Cardiac muscle cell (in vitro differentiated cells and primary cell): ENCODE results near the gene AXIN1. TPM values are rescaled to one million over a fixed set of nuclear protein-coding genes. Genes with fewer than 3 reads are reported as not detected.
"Not testable (repeated sequence)": the region's sequence is repeated elsewhere in the genome, so short reads cannot be mapped to it uniquely, and the experiment has no call there.

ENCODE experiments used
- DNase-seq, 2 donors: peaks; one replicate each; pipeline versions ENCODE4 v3.0.0 to v3.0.0-alpha.2; 2010 to 2017; ENCODE audit warnings: low read depth in 1 of 2, low spot score in 1 of 2
- H3K27ac ChIP-seq: fragments of 200-600 bp; sonication (generic); 2 replicates; pipeline ENCODE4 v1.5.1; 2016
- H3K27me3 ChIP-seq: fragments of 200-600 bp; sonication (generic); 2 replicates; pipeline ENCODE4 v1.6.0; 2016; ENCODE audit warnings: control low read depth
- H3K36me3 ChIP-seq: fragments of 200-600 bp; sonication (generic); 2 replicates; pipeline ENCODE4 v1.5.1; 2016; ENCODE audit warnings: control low read depth
- H3K4me1 ChIP-seq: fragments of 200-600 bp; sonication (generic); 2 replicates; pipeline ENCODE4 v1.8.1; 2017; ENCODE audit warnings: low read depth, mild to moderate bottlenecking, mixed run types
- H3K4me3 ChIP-seq: fragments of 200-600 bp; sonication (generic); 2 replicates; pipeline ENCODE4 v1.5.1; 2016; ENCODE audit warnings: mild to moderate bottlenecking
- H3K9me3 ChIP-seq: fragments of 200-600 bp; sonication (generic); 2 replicates; pipeline ENCODE4 v1.5.1; 2017; ENCODE audit warnings: low read depth, mild to moderate bottlenecking, control low read depth
- CTCF ChIP-seq: IDR thresholded peaks from 2 replicates; pipeline ENCODE4 v1.5.1; 2012; ENCODE audit warnings: low read depth, mild to moderate bottlenecking, low read length
- polyA plus RNA-seq: library from polyadenylated mRNA; unstranded; fragments of >200 nt; fragmentation: Nextera tagmentation; extraction: Ambion mirVana; gene quantifications from 2 replicates; pipeline ENCODE4 v1.2.1, GENCODE V29; 2016
- total RNA-seq: library from RNA; depleted of rRNA; stranded (reverse); fragments of >200 nt; gene quantifications from 2 replicates; pipeline ENCODE4 v1.2.3, GENCODE V29; 2016

The AXIN1 gene
- total and polyA plus RNA-seq, 2 experiments from 2014 or later: 16.5 to 49.7 TPM

GRCh38 chr16:379183-379960, 26.8 kb upstream of the AXIN1 start:
- no peak for DNase-seq
- H3K4me1 ChIP-seq: peaks cover 11% of the 10 kb centered on the region
- no peak overlapping the region for H3K27ac ChIP-seq
- H3K4me3 ChIP-seq: no peak overlapping the region
- no peak for TF ChIP-seq CTCF
- H3K36me3 ChIP-seq: peaks cover 13% of the 10 kb centered on the region
- no peaks in the 10 kb centered on the region for H3K9me3 ChIP-seq
- H3K27me3 ChIP-seq: no peaks in the 10 kb centered on the region

- H3K27ac ChIP-seq: no peak overlapping the region
- H3K36me3 ChIP-seq: peaks cover 18% of the 10 kb centered on the region
- no peak for DNase-seq
- TF ChIP-seq CTCF: no peak
- H3K9me3 ChIP-seq: no peaks in the 10 kb centered on the region
- no peak overlapping the region for H3K4me3 ChIP-seq
- H3K4me1 ChIP-seq: peaks cover 7% of the 10 kb centered on the region
- H3K27me3 ChIP-seq: no peaks in the 10 kb centered on the region
These were observed 26.3 kb upstream of the AXIN1 start for GRCh38 chr16:378821-379182.

GRCh38 chr16:378113-378820, 25.7 kb upstream of the AXIN1 start:
- not testable (repeated sequence) for DNase-seq

GRCh38 chr16:377419-377951, 25.0 kb upstream of the AXIN1 start:
- Histone ChIP-seq H3K4me1 (no peaks in the 10 kb centered on the region), H3K27me3 (no peaks in the 10 kb centered on the region), H3K9me3 (no peaks in the 10 kb centered on the region), H3K27ac (no peak overlapping the region), H3K36me3 (peaks cover 21% of the 10 kb centered on the region), H3K4me3 (no peak overlapping the region)
- DNase-seq: no peak
- TF ChIP-seq CTCF: no peak

More at GRCh38 chr16:378113-378820, 25.7 kb upstream of the AXIN1 start:
- H3K27ac ChIP-seq, H3K9me3 ChIP-seq, H3K27me3 ChIP-seq, H3K4me3 ChIP-seq, H3K4me1 ChIP-seq: not testable (repeated sequence)
- peaks cover 20% of the 10 kb centered on the region for H3K36me3 ChIP-seq

- H3K36me3 ChIP-seq: peaks cover 22% of the 10 kb centered on the region
- no peak for TF ChIP-seq CTCF
- no peaks in the 10 kb centered on the region for H3K4me1 ChIP-seq
- no peak overlapping the region for H3K27ac ChIP-seq
- DNase-seq: no peak
- no peaks in the 10 kb centered on the region for H3K27me3 ChIP-seq
- no peaks in the 10 kb centered on the region for H3K9me3 ChIP-seq
- H3K4me3 ChIP-seq: no peak overlapping the region
These were observed 24.4 kb upstream of the AXIN1 start for GRCh38 chr16:376817-377418.
